PC-3 (cell line): ENCODE data around the gene PIK3R2. TPM values are rescaled to one million over a fixed set of nuclear protein-coding genes. Genes with fewer than 3 reads are reported as not detected.

Source experiments
- ATAC-seq: fragments of 200-7000 bp; cut with Tn5 transposase; 2 replicates; pipeline ENCODE4 v1.9.1; 2020; ENCODE audit warnings: mild to moderate bottlenecking, moderate library complexity
- BruUV-seq: library from RNA; stranded (reverse); fragments of 400-500 nt; replicated peaks from 2 replicates; lab custom pipeline; 2021; lab: Mats Ljungman, UMichigan
- CTCF ChIA-PET: fragments of 300-600 bp; sonication (Branson Sonifier 250); formaldehyde crosslinking; loops from one replicate; lab custom pipeline; 2022; ENCODE audit warnings: antibody characterized with exemption; lab: Charles Lee
- POLR2A ChIA-PET: fragments of 300-600 bp; sonication (Branson Sonifier 250); formaldehyde crosslinking; loops from one replicate; lab custom pipeline; 2022; ENCODE audit warnings: antibody characterized with exemption; ENCODE audit not compliant: unreplicated experiment; lab: Charles Lee
- DNase-seq: peaks from one replicate; pipeline ENCODE4 v3.0.0-alpha.2; 2015
- H2AFZ ChIP-seq: fragments of 300-600 bp; sonication (generic); 2 replicates; pipeline ENCODE4 v1.6.0; 2016; ENCODE audit warnings: antibody characterized with exemption, low read length
- H3F3A ChIP-seq: fragments of 300-600 bp; sonication (generic); one replicate; pipeline ENCODE4 v1.6.0; 2017; ENCODE audit warnings: antibody characterized with exemption, low read length, control low read depth, mild to moderate bottlenecking; ENCODE audit not compliant: unreplicated experiment
- H3K27ac ChIP-seq: fragments of 300-600 bp; sonication (generic); 2 replicates; pipeline ENCODE4 v1.5.1; 2016; ENCODE audit warnings: mild to moderate bottlenecking, low read length
- H3K27me3 ChIP-seq: fragments of 300-600 bp; sonication (generic); 2 replicates; pipeline ENCODE4 v1.6.1; 2016; ENCODE audit warnings: low read length, mixed read lengths
- H3K36me3 ChIP-seq: fragments of 300-600 bp; sonication (generic); 2 replicates; pipeline ENCODE4 v1.6.1; 2016; ENCODE audit warnings: low read depth, mixed run types, low read length, mixed read lengths
- H3K4me1 ChIP-seq: fragments of 300-600 bp; sonication (generic); 2 replicates; pipeline ENCODE4 v1.5.1; 2016; ENCODE audit warnings: low read length; ENCODE audit not compliant: insufficient read depth
- H3K4me2 ChIP-seq: fragments of 300-600 bp; sonication (generic); 2 replicates; pipeline ENCODE4 v1.6.0; 2016; ENCODE audit warnings: low read length
- H3K4me3 ChIP-seq: fragments of 300-600 bp; sonication (generic); 2 replicates; pipeline ENCODE4 v1.5.1; 2016; ENCODE audit warnings: mild to moderate bottlenecking, low read length, mixed read lengths
- H3K79me2 ChIP-seq: fragments of 300-600 bp; sonication (generic); 2 replicates; pipeline ENCODE4 v1.6.1; 2017; ENCODE audit warnings: low read length, mixed read lengths
- H3K9ac ChIP-seq: fragments of 300-600 bp; sonication (generic); 2 replicates; pipeline ENCODE4 v1.6.0; 2016; ENCODE audit warnings: mild to moderate bottlenecking, low read length
- H3K9me2 ChIP-seq: fragments of 300-600 bp; sonication (generic); replicated peaks from 2 replicates; pipeline ENCODE4 v1.6.1; 2016; ENCODE audit warnings: mixed run types, low read length, mixed read lengths
- H3K9me3 ChIP-seq: fragments of 300-600 bp; sonication (generic); 2 replicates; pipeline ENCODE4 v1.6.1; 2016; ENCODE audit warnings: low read length, mixed read lengths
- H4K20me1 ChIP-seq: fragments of 300-600 bp; sonication (generic); 2 replicates; pipeline ENCODE4 v1.6.1; 2016; ENCODE audit warnings: low read length, mixed read lengths
- CTCF ChIP-seq: fragments of 300-600 bp; sonication (generic); conservative IDR thresholded peaks from 2 replicates; pipeline ENCODE4 v1.5.1; 2017; ENCODE audit warnings: antibody characterized with exemption, low read depth, mild to moderate bottlenecking, low read length
- EZH2 ChIP-seq: fragments of 300-600 bp; sonication (generic); IDR thresholded peaks from one replicate; pipeline ENCODE4 v1.6.1; 2017; ENCODE audit warnings: antibody characterized with exemption, mild to moderate bottlenecking, low read length; ENCODE audit not compliant: unreplicated experiment
- EZH2phosphoT487 ChIP-seq: fragments of 300-600 bp; sonication (generic); IDR thresholded peaks from 2 replicates; pipeline ENCODE4 v1.6.1; 2018; ENCODE audit warnings: mild to moderate bottlenecking, antibody characterized with exemption, low read length, borderline replicate concordance
- intact Hi-C: fragments of 100-400 bp; cut with micrococcal nuclease; formaldehyde crosslinking; loops from 2 replicates; pipeline ENCODE4 v1.9.0; 2023
- total RNA-seq: library from RNA; depleted of rRNA; stranded (reverse); fragments of >200 nt; gene quantifications from 2 replicates; pipeline ENCODE4 v1.2.3, GENCODE V29; 2014

The PIK3R2 gene
- total RNA-seq, 1 experiment from 2014 or later: 15.8 TPM

GRCh38 chr19:18197306-18197705 is 44.3 kb downstream of the PIK3R2 start:
- Histone ChIP-seq H3K4me1 (peaks cover 8% of the 10 kb centered on the region), H3K79me2 (peaks cover 16% of the 10 kb centered on the region), H3F3A (no peaks in the 10 kb centered on the region), H3K27me3 (no peaks in the 10 kb centered on the region), H3K36me3 (peaks cover 4% of the 10 kb centered on the region; the same call in 1 of the 2 replicates), H3K9ac (no peak overlapping the region), H3K4me3 (no peak overlapping the region), H3K9me3 (no peaks in the 10 kb centered on the region), H3K4me2 (no peak overlapping the region), H3K9me2 (no peaks in the 10 kb centered on the region), H2AFZ (no peak overlapping the region), H4K20me1 (no peaks in the 10 kb centered on the region), H3K27ac (no peak overlapping the region)
- TF ChIP-seq EZH2: no peak
- no peak for TF ChIP-seq CTCF
- no peak for TF ChIP-seq EZH2phosphoT487
- ATAC-seq (no peak), DNase-seq (no peak)
- BruUV-seq: no TSS peak
- intact Hi-C loops: no loop called here
- POLR2A ChIA-PET: no interaction called here
- CTCF ChIA-PET: no interaction called here

GRCh38 chr19:18197941-18198340 is 45.0 kb downstream of the PIK3R2 start:
- no peaks in the 10 kb centered on the region for H3K9me2 ChIP-seq
- no TSS peak for BruUV-seq
- no peak overlapping the region for H3K4me2 ChIP-seq
- H3K4me1 ChIP-seq: peaks cover 13% of the 10 kb centered on the region
- peaks cover 4% of the 10 kb centered on the region; the same call in 1 of the 2 replicates for H3K36me3 ChIP-seq
- H3K27ac ChIP-seq: no peak overlapping the region
- TF ChIP-seq EZH2: no peak
- TF ChIP-seq CTCF: no peak
- no peak for TF ChIP-seq EZH2phosphoT487
- H3K27me3 ChIP-seq: no peaks in the 10 kb centered on the region
- ATAC-seq (no peak), DNase-seq (no peak)
- H3K4me3 ChIP-seq: no peak overlapping the region
- H2AFZ ChIP-seq: no peak overlapping the region
- no peaks in the 10 kb centered on the region for H3F3A ChIP-seq
- peaks cover 22% of the 10 kb centered on the region for H3K79me2 ChIP-seq
- CTCF ChIA-PET: no interaction called here
- no peak overlapping the region for H3K9ac ChIP-seq
- intact Hi-C loops: no loop called here
- no peaks in the 10 kb centered on the region for H4K20me1 ChIP-seq
- POLR2A ChIA-PET: no interaction called here
- no peaks in the 10 kb centered on the region for H3K9me3 ChIP-seq

- no peak overlapping the region for H3K9ac ChIP-seq
- no peak overlapping the region for H3K4me3 ChIP-seq
- intact Hi-C loops: no loop called here
- peaks cover 27% of the 10 kb centered on the region for H3K79me2 ChIP-seq
- no peak for ATAC-seq
- H4K20me1 ChIP-seq: no peaks in the 10 kb centered on the region
- TF ChIP-seq EZH2phosphoT487: no peak
- no peak for TF ChIP-seq EZH2
- TF ChIP-seq CTCF: no peak
- CTCF ChIA-PET: no interaction called here
- H2AFZ ChIP-seq: no peak overlapping the region
- no peaks in the 10 kb centered on the region for H3F3A ChIP-seq
- H3K27me3 ChIP-seq: no peaks in the 10 kb centered on the region
- no peak overlapping the region for H3K4me2 ChIP-seq
- POLR2A ChIA-PET: no interaction called here
- no TSS peak for BruUV-seq
- no peaks in the 10 kb centered on the region for H3K9me2 ChIP-seq
- H3K4me1 ChIP-seq: peaks cover 16% of the 10 kb centered on the region
- DNase-seq: no peak
- no peaks in the 10 kb centered on the region for H3K9me3 ChIP-seq
- peaks cover 4% of the 10 kb centered on the region; the same call in 1 of the 2 replicates for H3K36me3 ChIP-seq
- H3K27ac ChIP-seq: no peak overlapping the region
Measured at GRCh38 chr19:18198374-18198773, 45.4 kb downstream of the PIK3R2 start.
